H9 (cell line): Measurements from ENCODE around the gene LYPD6. TPM values are rescaled to one million over a fixed set of nuclear protein-coding genes. Genes with fewer than 3 reads are reported as not detected.

Experiments
- DNase-seq: peaks from one replicate; pipeline ENCODE4 v3.0.0-alpha.2; 2017
- H2AFZ ChIP-seq: one replicate; pipeline ENCODE4 v1.6.1; 2013; ENCODE audit warnings: mild to moderate bottlenecking, low read length, control low read depth, moderate library complexity
- H2AK5ac ChIP-seq: 2 replicates; pipeline ENCODE4 v1.6.1; 2013; ENCODE audit warnings: low read length, control low read depth, mixed read lengths; ENCODE audit not compliant: insufficient read length
- H2BK120ac ChIP-seq: one replicate; pipeline ENCODE4 v1.6.1; 2013; ENCODE audit warnings: low read depth, mild to moderate bottlenecking, low read length, control low read depth, inconsistent platforms; ENCODE audit not compliant: poor library complexity, severe bottlenecking
- H2BK12ac ChIP-seq: 2 replicates; pipeline ENCODE4 v1.6.1; 2013; ENCODE audit warnings: low read length, control low read depth, mixed read lengths, low read depth; ENCODE audit not compliant: insufficient read length
- H2BK15ac ChIP-seq: 2 replicates; pipeline ENCODE4 v1.6.1; 2013; ENCODE audit warnings: low read depth, low read length, control low read depth
- H2BK20ac ChIP-seq: one replicate; pipeline ENCODE4 v1.6.1; 2013; ENCODE audit warnings: low read depth, mild to moderate bottlenecking, low read length, control low read depth, inconsistent platforms; ENCODE audit not compliant: poor library complexity, severe bottlenecking
- H2BK5ac ChIP-seq: 2 replicates; pipeline ENCODE4 v1.6.1; 2013; ENCODE audit warnings: low read length, control low read depth, mixed read lengths; ENCODE audit not compliant: insufficient read length
- H3K14ac ChIP-seq: 2 replicates; pipeline ENCODE4 v1.6.1; 2013; ENCODE audit warnings: low read length, control low read depth; ENCODE audit not compliant: insufficient read depth
- H3K18ac ChIP-seq: 2 replicates; pipeline ENCODE4 v1.6.1; 2013; ENCODE audit warnings: low read depth, mild to moderate bottlenecking, mixed read lengths, low read length, control low read depth; ENCODE audit not compliant: insufficient read length
- H3K23ac ChIP-seq: 2 replicates; pipeline ENCODE4 v1.6.1; 2013; ENCODE audit warnings: low read length, control low read depth, mixed read lengths, low read depth; ENCODE audit not compliant: insufficient read length
- H3K23me2 ChIP-seq: 2 replicates; pipeline ENCODE4 v1.6.1; 2013; ENCODE audit warnings: low read depth, mild to moderate bottlenecking, mixed read lengths, low read length, control low read depth; ENCODE audit not compliant: insufficient read length, poor library complexity, severe bottlenecking
- H3K27ac ChIP-seq: 2 replicates; pipeline ENCODE4 v1.5.1; 2013; ENCODE audit warnings: low read length, control low read depth, mixed read lengths, low read depth; ENCODE audit not compliant: insufficient read length
- H3K27me3 ChIP-seq: 2 replicates; pipeline ENCODE4 v1.6.1; 2013; ENCODE audit warnings: low read length, control low read depth, inconsistent platforms; ENCODE audit not compliant: insufficient read depth
- H3K4ac ChIP-seq: 2 replicates; pipeline ENCODE4 v1.6.1; 2013; ENCODE audit warnings: low read depth, mild to moderate bottlenecking, control low read depth, inconsistent platforms, low read length, moderate library complexity
- H3K4me1 ChIP-seq: 2 replicates; pipeline ENCODE4 v1.6.1; 2013; ENCODE audit warnings: low read length, control low read depth, inconsistent platforms; ENCODE audit not compliant: insufficient read depth
- H3K4me2 ChIP-seq: 2 replicates; pipeline ENCODE4 v1.6.1; 2013; ENCODE audit warnings: low read length, control low read depth, mixed read lengths; ENCODE audit not compliant: insufficient read length, insufficient read depth
- H3K56ac ChIP-seq: 2 replicates; pipeline ENCODE4 v1.6.1; 2013; ENCODE audit warnings: low read depth, mild to moderate bottlenecking, mixed read lengths, low read length, control low read depth; ENCODE audit not compliant: insufficient read length
- H3K79me1 ChIP-seq: 2 replicates; pipeline ENCODE4 v1.6.1; 2013; ENCODE audit warnings: low read depth, mild to moderate bottlenecking, moderate library complexity, low read length, control low read depth, inconsistent platforms; ENCODE audit not compliant: insufficient read depth, poor library complexity, severe bottlenecking
- H3K79me2 ChIP-seq: 2 replicates; pipeline ENCODE4 v1.6.1; 2013; ENCODE audit warnings: low read length, control low read depth, inconsistent platforms; ENCODE audit not compliant: insufficient read depth
- H3K9ac ChIP-seq: 2 replicates; pipeline ENCODE4 v1.6.1; 2013; ENCODE audit warnings: low read length, control low read depth, mixed read lengths; ENCODE audit not compliant: insufficient read length; ENCODE audit errors: extremely low read depth
- H3K9me3 ChIP-seq: one replicate; pipeline ENCODE4 v1.6.1; 2013; ENCODE audit warnings: low read depth, low read length, inconsistent platforms; ENCODE audit not compliant: control insufficient read depth
- H3T11ph ChIP-seq: one replicate; pipeline ENCODE4 v1.6.1; 2013; ENCODE audit warnings: mild to moderate bottlenecking, low read length, control low read depth, inconsistent platforms
- H4K20me1 ChIP-seq: one replicate; pipeline ENCODE4 v1.6.1; 2013; ENCODE audit not compliant: control insufficient read depth, insufficient read length, insufficient read depth
- H4K5ac ChIP-seq: 2 replicates; pipeline ENCODE4 v1.6.1; 2013; ENCODE audit warnings: low read depth, mild to moderate bottlenecking, mixed read lengths, low read length, control low read depth; ENCODE audit not compliant: insufficient read length
- H4K8ac ChIP-seq: replicated peaks from 2 replicates; pipeline ENCODE4 v1.6.1; 2013; ENCODE audit warnings: low read length, control low read depth, mixed read lengths, low read depth; ENCODE audit not compliant: insufficient read length
- H4K91ac ChIP-seq: 2 replicates; pipeline ENCODE4 v1.6.1; 2013; ENCODE audit warnings: low read depth, mild to moderate bottlenecking, moderate library complexity, mixed read lengths, low read length, control low read depth; ENCODE audit not compliant: insufficient read length
- H3K27ac Mint-ChIP-seq, 3 experiments: 2 replicates in 2 of 3; 3 replicates in 1 of 3; pipeline ENCODE4 v1.8.0; 2020 to 2021; ENCODE audit warnings: mixed read lengths in 3 of 3, mild to moderate bottlenecking in 1 of 3, moderate library complexity in 1 of 3
- H3K27me3 Mint-ChIP-seq: 2 replicates; pipeline ENCODE4 v1.8.0; 2021; ENCODE audit warnings: low read depth, mild to moderate bottlenecking, moderate library complexity, mixed read lengths
- H3K36me3 Mint-ChIP-seq, 3 experiments: 2 replicates in 2 of 3; 3 replicates in 1 of 3; pipeline ENCODE4 v1.8.0; 2020 to 2021; ENCODE audit warnings: low read depth in 3 of 3, mixed read lengths in 3 of 3; ENCODE audit not compliant: insufficient read depth in 1 of 3
- H3K4me1 Mint-ChIP-seq, 2 experiments: 2 replicates each; pipeline ENCODE4 v1.8.0; 2020; ENCODE audit warnings: mixed read lengths in 2 of 2
- H3K4me3 Mint-ChIP-seq, 2 experiments: 2 replicates in 1 of 2; 3 replicates in 1 of 2; pipeline ENCODE4 v1.8.0; 2020 to 2021; ENCODE audit warnings: mild to moderate bottlenecking in 2 of 2, mixed read lengths in 2 of 2, moderate library complexity in 1 of 2
- H3K9me3 Mint-ChIP-seq, 2 experiments: 2 replicates in 1 of 2; 3 replicates in 1 of 2; pipeline ENCODE4 v1.8.0; 2020; ENCODE audit warnings: mild to moderate bottlenecking in 2 of 2, mixed read lengths in 2 of 2, moderate library complexity in 1 of 2
- WGBS: extraction: QIAGEN DNeasy Blood & Tissue Kit; methylation state at CpG from one replicate; pipeline ENCODE4 v1.1.7; 2013; ENCODE audit warnings: missing lambda C conversion rate, low lambda C conversion rate, mixed read lengths; ENCODE audit not compliant: insufficient read length; ENCODE audit errors: extremely low coverage; 5-methylcytosine and 5-hydroxymethylcytosine counted together
- total RNA-seq: library from RNA; stranded (reverse); gene quantifications from 2 replicates; pipeline ENCODE4 v1.2.1, GENCODE V29; 2021
- TF ChIP-seq, protein P1 (sequence below): fragments of 200-600 bp; sonication (generic); conservative IDR thresholded peaks from 3 replicates; pipeline ENCODE4 v1.8.0; 2021; ENCODE audit warnings: antibody characterized with exemption, mild to moderate bottlenecking

Gene LYPD6
- total RNA-seq, 1 experiment from 2014 or later, result 3.0 TPM

DNA sequence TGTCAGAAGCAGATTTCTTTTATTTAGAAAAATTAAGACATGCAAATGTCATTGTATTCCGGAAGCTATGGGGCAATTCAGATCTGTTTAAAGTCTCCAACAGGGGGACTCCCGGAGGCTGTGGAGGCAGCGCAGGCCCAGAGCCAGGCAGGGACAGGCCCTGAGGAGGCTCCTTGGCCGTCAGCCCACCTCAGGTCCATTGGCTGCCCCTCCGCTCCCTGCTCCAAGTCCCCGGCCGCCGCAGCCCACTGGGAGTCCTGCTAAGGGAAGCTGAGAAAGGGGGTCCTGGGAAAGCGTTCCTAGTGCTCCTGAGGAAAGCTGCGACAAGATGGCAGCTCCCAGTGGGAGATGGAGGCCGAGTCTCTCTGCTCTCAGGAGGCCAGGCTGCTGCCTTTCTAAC, 20.0 kb upstream of the LYPD6 start:
- H4K91ac ChIP-seq, result no peak overlapping the region
- no peak overlapping the region for H3K18ac ChIP-seq
- no peak for DNase-seq
- H4K20me1 ChIP-seq, result no peaks in the 10 kb centered on the region
- H3K27ac Mint-ChIP-seq, result no peak overlapping the region
- no peak overlapping the region for H3K4me3 Mint-ChIP-seq
- H3K9ac ChIP-seq, result no peak overlapping the region
- no peak overlapping the region for H3K56ac ChIP-seq
- no peak overlapping the region for H2BK120ac ChIP-seq
- H3K27ac ChIP-seq, result no peak overlapping the region
- no peak overlapping the region for H3K4me2 ChIP-seq
- no peak overlapping the region for H3T11ph ChIP-seq
- H3K36me3 Mint-ChIP-seq, result no peaks in the 10 kb centered on the region
- no peaks in the 10 kb centered on the region; the same call in 1 of the 2 replicates for H3K27me3 Mint-ChIP-seq
- H2BK12ac ChIP-seq, result no peak overlapping the region
- H3K79me2 ChIP-seq, result no peaks in the 10 kb centered on the region
- no CpG with 5 or more reads among the region's 11 CpGs for WGBS
- peaks cover 21% of the 10 kb centered on the region in 2 experiments for H3K4me1 Mint-ChIP-seq
- no peak overlapping the region for H3K14ac ChIP-seq
- no peak overlapping the region for H3K23ac ChIP-seq
- no peaks in the 10 kb centered on the region for H3K4me1 ChIP-seq
- no peak overlapping the region for H2BK5ac ChIP-seq
- H4K8ac ChIP-seq, result no peak overlapping the region
- no peaks in the 10 kb centered on the region for H3K23me2 ChIP-seq
- no peak overlapping the region for H2AK5ac ChIP-seq
- H2AFZ ChIP-seq, result no peak overlapping the region
- H3K4ac ChIP-seq, result no peak overlapping the region
- no peak overlapping the region for H2BK15ac ChIP-seq
- no peaks in the 10 kb centered on the region for H3K27me3 ChIP-seq
- no peak overlapping the region for H2BK20ac ChIP-seq
- H3K9me3 Mint-ChIP-seq, result no peaks in the 10 kb centered on the region
- no peak overlapping the region for H4K5ac ChIP-seq
- H3K79me1 ChIP-seq, result no peaks in the 10 kb centered on the region
- H3K9me3 ChIP-seq, result no peaks in the 10 kb centered on the region
- TF ChIP-seq, protein P1, sequence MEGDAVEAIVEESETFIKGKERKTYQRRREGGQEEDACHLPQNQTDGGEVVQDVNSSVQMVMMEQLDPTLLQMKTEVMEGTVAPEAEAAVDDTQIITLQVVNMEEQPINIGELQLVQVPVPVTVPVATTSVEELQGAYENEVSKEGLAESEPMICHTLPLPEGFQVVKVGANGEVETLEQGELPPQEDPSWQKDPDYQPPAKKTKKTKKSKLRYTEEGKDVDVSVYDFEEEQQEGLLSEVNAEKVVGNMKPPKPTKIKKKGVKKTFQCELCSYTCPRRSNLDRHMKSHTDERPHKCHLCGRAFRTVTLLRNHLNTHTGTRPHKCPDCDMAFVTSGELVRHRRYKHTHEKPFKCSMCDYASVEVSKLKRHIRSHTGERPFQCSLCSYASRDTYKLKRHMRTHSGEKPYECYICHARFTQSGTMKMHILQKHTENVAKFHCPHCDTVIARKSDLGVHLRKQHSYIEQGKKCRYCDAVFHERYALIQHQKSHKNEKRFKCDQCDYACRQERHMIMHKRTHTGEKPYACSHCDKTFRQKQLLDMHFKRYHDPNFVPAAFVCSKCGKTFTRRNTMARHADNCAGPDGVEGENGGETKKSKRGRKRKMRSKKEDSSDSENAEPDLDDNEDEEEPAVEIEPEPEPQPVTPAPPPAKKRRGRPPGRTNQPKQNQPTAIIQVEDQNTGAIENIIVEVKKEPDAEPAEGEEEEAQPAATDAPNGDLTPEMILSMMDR, result no peak
